ENCODE measurements around the gene LENG9.
A peak's percentile ranks its signal among the peaks of the same experiment; 100 is the strongest.
"Not testable (repeated sequence)": the region's sequence is repeated elsewhere in the genome, so short reads cannot be mapped to it uniquely, and the experiment has no call there.

Gene LENG9

DNA sequence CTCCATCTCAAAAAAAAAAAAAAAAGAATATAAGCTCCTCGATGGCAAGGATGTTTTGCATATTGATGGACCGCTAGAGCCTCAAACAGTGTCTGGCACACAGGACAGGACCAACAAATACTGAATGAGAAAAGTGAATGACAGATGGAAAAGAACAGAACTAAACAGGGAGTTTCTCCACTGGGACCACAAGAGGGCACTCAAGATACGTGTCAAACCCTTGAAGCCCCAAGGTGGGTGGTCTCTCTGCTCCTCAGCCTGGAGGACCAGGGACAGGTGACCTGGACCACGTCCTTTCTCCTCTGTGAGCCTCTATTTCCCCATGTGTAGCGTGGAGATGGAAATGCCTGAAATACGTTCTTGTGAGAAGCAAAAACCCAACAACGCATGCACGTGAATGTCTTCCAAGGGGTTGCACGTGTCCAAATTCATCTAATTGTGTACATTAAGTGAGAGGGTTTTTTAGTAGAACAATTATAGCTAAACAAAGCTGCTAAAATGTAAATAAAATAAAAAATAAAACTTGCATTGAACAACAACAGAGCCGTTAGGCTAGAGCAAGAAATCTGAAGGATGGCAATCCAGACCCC is 15.2 kb upstream of the LENG9 start:
- DNase-seq (ENCODE audit: low spot score), result peak; percentile 31

DNA sequence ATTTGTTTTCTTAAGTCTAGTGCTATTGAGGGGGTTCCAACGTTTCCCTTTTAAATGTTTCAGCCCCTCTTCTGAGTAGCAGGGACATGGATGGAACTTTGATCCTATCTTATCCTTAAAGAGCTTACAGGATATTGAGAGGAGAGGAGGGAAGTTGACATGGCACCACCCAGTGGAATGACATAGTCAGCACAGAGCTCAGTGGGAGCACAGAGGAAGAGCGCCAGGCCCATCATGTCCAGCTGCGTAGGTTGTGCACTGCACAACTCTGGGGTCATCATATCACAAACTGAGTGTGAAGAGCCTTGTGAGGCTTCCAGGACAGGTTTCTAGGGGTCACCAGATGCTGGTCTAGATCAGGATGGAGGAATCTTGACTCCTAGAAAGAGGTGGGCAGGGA is 14.1 kb upstream of the LENG9 start:
- no peak for DNase-seq (ENCODE audit: low spot score)

DNA sequence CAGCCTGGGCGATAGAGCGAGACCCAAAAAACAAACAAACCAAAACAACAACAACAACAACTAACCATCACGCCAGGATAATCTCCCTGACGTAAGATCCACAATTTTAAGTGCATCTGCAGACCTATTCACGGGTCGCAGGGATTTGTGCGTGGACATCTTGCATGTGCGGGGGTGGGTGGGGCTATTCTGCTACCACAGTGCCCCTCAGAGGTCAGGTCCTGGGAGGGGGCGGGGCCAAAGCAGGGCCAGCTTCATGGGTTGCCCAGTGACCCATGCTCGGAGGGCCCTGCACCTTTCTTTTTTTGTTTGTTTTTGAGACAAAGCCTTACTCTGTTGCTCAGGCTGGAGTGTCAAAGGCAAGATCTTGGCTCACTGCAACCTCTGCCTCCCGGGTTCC is 12.1 kb upstream of the LENG9 start:
- DNase-seq (ENCODE audit: low spot score), result no peak

DNA sequence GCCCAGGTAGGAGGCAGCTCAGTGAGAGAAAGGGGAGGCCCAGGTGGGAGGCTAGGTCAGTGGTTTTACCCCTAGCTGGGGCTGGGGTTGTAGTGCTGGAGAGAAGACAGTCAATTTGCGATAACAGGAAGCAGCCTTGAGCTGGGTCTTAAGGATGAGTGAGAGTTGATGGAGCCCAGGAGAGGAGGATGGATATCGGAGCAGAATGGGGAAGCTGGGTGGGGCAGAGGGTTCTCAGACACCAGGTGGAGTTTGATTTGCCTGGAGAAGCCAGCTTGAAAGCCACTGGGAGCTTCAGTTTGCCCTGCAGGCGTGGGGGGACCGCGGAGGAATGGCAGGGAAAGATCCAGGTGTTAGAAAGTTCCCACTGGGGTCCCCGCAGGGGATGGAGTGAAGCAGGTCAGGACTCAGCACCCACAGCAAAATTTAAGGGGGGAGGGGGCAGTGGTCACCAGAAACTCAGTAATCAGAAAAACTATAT is 10.4 kb upstream of the LENG9 start:
- no peak for DNase-seq (ENCODE audit: low spot score)

DNA sequence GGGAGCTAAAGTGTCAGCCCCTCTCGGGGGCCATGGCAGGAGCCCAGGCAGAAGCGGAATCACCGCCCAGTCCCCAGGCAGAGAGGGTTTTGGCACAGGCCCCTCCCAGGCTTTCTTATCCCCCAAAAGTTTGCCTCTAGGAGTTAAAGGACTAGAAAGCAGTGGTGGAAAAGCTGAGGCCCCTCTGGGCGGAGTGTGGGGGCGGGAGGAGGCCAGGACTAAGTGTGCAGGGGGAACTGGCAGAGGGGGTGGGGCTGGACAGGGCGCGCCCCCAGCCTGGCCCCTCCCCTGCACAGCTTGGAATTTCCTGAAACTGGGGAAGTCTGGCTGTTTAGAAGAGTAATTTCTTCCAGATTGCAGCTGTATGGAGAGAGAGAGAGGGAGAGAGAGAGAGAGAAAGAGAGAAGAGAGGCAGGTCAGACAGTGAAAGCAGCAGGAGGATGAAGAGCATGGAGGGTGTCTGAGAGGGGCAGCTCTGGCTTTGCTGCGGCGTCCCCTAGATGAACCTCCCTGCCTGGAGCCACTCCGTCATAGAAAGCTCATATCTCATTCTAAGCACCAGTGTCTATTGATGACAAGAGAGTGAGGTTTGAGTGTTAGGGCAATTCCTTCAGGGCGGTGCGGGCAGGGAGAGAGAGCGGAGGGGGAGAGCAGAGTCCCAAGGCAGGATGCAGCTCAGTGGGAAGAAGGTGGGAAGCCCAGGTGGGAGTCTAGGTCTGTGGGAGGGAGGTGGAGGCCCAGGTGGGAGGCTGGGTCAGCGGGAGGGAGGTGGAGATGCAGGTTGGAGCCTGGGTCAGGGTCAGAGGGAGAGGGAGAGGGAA is 9.7 kb upstream of the LENG9 start, which contains the start of gene CDC42EP5:
TSS of gene CDC42EP5 (minus strand) at position 226 of the 821 bp plus-strand sequence. CDS start 7,749 bp downstream, outside the sequence.
- DNase-seq (ENCODE audit: low spot score), result no peak

DNA sequence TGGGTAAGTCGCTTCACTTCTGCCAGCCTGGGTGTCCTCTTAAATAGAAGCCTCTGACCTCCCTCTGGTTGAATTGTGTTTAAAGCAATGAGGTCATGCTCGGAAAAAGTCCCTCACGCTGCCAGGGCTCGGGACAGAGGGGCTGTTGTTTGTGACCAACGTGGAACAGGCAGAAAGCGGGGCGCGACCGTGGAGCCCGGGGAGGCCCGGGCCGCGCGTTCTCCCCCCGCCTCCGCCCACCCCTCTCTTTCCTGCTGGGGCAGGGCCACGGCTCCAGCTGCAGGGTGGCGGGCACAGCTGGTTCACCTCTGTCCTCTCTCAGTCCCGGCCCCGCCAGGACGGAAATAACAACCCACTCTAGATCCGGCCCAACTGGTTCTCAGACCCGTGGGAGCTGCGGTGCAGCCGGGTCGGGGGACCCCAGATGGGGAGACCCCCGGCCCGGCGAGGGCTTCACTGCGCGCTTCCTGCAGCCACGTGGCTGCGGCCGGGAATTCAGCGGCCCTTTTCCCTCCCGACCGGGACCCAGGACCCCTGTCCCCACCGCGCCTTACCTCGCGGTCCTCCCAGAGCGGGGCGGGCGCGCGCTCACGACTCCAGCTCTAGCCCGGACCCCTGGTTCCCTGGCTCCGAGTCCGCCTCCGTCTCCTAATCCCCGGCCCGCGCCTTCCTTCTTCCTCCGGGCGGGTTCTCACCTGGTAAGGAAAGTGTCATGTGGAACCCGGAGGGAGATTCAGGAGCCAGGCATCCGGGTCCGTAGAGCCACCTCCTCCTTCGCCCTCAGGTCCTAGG is 7.6 kb upstream of the LENG9 start:
- no peak for DNase-seq (ENCODE audit: low spot score)

DNA sequence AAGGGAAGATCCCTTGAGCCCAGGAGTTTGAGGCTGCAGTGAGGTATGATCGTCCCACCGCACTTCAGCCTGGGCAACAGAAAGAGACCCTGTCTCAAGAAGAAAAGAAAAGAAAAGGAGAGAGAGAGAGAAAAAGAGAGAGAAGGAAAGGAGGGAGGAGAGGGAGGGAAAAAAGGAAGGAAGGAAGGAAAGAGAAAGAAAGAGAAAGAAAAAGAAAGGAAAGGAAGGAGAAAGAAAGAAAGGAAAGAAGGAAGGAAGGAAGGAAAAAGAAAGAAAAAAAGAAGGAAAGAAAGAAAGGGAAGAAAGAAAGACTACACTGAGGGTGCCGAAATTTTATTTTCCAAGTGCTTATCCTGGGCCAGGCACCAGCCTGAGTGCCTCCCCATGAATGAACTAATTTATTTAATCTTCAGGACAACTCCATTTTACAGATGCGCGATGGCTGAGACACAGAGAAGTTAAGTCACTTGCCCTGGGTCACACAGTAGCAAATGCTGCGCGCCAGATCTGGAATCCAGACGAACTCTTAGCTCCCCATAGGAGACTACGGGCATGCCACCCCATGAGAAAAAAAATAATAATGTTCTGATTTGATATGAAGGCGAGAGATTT is 6.8 kb upstream of the LENG9 start:
- DNase-seq (ENCODE audit: low spot score), result no peak

DNA sequence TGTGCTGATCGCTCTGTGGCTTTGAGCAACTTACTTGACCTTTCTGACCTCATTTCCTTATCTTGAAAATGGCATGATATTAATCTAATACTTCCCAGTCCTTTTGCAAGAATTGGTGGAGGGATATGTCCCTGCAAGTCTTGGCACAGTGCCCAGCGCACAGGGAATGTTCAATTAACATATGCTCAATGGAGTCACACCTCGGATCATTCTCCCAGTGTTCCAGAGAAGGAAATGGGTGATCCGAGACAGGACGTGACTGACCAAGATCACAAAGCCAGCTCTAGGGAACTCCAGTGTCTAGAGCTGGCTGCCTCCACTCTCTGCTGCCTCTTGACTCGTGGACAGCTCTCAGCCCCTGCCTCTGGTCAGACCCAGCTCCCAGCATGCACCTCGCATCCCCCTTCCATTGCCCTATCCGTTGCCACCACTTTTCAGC is 5.9 kb upstream of the LENG9 start:
- DNase-seq (ENCODE audit: low spot score), result no peak

DNA sequence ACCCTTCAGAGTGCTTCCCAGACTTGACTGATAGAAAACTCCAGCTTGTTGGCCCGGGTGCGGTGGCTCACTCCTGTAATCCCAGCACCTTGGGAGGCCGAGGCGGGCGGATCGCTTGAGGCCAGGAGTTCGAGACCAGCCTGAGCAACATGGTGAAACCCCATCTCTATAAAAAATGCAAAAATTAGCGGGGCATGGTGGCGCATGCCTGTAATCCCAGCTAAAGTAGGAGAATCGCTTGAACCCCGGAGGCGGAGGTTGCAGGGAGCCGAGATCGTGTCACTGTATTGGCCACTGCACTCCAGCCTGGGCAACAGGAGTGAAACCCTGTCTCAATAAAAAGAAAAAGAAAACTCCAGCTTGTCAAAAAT is 2.5 kb upstream of the LENG9 start:
- not testable (repeated sequence) for DNase-seq (ENCODE audit: low spot score)

DNA sequence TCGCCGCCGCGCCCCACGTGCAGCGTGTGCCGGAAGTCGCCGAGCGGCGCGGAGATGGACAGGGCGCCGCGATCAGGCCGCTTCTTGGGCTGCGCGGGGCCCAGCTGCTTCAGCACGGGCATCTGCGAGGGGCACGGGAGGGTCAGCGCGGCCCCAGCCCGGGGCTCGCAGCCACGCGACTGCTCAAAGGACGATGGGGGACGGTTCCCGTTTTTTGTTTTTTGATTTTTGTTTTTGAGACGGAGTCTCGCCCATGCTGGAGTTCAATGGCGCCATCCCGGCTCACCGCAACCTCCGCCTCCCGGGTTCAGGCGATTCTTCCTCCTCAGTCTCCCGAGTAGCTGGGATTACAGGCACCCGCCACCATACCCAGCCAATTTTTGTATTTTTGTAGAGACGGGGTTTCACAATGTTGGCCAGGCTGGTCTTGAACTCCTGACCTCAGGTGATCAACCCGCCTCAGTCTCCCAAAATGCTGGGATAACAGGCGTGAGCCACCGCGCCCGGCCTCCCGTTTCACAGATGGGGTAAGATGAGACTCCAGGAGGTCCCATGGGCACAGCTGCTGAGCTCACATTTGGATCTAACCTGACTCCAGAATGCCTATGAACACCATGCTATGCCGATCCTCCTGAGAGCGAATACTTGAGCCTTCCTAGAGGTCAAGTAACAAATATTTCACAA is 2.0 kb upstream of the LENG9 start:
- DNase-seq (ENCODE audit: low spot score), result no peak

DNA sequence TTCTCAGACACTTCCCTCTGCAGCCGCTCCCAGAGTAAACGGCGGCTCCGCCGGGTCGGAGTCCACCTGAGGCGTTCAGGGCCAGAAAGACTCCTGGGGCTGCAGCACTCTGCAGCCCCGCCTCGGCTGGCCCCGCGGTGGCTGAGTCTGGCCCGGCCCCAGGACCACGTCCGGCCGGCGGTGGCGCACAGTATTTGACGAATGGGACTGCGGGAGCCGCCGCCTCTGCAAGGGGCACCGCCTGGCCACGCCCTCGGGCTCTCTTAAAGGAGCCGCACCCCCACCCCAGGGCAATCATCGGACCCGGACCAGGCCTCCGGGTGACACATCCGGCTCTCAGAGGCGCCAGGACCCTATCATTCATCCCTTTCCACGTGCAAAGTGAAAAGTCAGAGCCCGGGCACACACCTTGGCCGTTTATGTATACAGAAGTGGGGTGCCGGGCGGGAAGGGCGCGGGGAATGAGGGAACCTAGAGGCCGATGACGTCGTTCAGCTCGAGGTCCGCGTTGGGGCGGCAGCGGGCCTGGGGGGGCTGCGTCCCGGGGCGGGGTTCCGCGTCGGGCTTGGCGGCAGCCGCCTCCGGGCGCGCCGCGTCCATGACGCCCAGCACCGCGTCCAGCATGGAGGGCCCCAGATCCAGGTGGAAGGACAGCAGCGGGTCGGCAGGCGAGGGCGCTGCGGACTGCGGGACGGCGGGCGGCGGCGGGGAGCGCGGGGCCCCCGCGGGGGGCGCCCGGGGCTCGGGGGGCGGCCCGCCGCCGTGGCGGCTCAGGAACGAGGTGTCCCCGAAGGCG is 1.2 kb upstream of the LENG9 start:
- peak; percentile 88 for DNase-seq (ENCODE audit: low spot score)

DNA sequence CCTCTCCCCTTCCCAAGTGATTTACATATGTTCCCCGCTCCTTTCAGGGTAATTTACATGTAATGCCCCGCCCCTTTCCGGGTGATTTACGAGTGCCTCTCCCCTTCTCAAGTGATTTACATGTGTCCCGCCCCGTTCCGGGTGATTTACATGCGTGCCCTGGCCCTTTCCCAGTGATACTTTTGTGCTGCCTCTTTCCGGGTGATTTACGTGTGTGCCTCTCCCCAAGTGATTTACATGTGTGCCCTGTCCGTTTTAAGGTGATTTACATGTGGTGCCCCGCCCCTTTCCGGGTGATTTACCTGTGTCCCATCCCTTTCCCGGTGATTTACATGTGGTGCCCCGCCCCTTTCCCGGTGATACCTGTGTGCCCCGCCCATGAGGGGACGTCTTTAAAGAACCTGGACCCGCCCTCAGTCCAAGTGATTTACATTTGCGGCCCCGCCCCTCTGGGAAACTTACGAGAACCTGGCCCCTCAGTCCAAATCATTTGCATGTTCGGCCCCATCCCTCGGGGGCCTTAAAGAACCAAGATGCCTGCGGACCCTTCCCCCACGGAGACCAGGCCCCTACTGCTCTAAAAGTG is 559 bp upstream of the LENG9 start:
- peak; percentile 88 for DNase-seq (ENCODE audit: low spot score)

DNA sequence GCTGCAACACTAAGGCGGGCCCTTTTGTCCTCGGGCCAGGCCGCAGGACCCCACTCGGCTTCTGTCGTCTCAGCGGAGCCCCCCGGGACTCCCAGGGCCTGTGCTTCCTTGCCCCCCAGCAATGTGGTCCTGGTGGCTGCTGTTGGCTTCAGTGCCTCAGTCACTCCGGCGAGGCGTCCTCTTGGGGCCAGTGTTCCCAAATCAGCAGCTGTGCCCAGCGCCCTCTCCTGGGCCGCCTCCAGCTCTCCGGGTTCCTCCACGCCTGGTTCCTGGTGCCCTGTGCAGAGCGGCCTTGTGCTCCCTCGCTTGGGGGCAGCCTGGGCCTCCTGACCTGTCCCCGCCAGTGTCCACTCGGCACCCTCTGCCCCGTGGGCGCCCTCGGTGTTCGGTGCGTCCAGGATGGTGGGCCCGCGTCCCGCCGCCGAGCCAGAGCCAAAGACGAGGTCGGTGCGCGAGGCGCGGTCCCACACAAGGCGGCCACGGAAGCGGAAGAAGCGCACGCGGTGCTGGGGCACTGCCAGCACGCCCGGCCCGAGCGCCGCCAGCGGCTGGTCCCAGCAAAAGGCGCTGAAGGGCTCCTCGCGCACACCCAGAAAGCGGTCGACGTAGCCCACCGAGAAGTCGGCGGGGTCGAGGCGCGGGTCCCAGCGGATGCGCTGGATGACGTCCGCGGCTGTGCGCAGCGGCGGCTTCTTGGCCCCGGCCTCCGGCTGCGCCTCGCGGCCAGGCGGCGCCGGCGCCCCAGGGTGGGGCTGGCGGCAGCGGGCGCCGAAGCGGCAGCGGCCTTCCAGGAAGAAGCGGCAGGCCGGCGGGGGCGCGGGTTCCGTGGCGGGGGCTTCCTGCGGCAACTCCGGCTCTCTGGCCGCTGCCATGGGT is 685 bp downstream of the LENG9 start:
- DNase-seq (ENCODE audit: low spot score), result peak; percentile 54

DNA sequence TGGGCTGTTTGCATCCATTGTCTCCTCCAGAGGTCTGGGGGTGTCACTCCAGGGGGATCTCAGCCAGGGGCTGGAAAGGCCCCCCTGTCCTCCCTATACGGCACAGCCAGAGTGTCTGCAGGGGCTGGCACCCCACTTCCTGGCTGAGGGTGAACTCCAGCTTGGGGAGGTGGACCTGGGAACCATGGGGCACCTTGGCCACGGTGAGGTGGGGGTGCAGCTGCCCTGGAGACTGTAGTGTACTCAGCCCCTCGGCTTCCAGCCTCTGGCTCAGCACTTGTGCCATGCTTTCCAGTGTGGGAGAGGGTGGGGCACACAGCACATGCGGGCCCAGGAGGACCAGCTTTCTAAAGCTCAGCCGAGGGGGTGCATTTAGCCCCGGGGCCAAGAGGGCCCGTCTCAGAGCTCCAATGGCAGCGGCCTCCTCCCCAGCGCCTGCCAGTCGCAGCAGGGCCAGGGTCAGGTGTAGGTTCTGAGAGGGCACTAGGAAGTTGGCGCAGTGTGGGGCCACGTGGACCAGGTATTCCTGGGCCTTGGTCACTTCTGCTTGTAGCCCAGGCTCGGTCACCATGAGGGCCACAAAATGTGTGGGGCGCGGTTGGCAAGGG is 1.4 kb downstream of the LENG9 start:
- no peak for DNase-seq (ENCODE audit: low spot score)

DNA sequence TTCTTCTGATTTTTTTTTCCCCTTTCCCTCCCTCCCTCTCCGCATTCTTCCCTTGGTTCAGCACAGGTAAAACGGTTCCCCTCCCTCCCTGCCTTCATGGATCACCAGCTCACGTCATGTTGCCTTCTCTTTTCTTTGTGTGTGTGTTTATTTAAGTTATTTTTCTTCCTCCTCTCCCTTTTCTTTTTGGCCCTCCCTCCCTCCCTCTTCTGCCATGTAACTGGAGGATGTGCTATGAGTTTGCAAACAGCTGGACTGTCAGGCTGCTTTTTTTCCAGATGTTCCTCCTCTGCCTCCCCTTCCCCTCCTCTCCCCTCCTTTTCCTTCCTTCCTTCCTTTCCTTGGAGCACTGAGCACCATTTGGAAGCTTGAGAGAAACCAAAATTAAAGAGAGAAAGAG is 2.0 kb downstream of the LENG9 start:
- DNase-seq (ENCODE audit: low spot score), result no peak

DNA sequence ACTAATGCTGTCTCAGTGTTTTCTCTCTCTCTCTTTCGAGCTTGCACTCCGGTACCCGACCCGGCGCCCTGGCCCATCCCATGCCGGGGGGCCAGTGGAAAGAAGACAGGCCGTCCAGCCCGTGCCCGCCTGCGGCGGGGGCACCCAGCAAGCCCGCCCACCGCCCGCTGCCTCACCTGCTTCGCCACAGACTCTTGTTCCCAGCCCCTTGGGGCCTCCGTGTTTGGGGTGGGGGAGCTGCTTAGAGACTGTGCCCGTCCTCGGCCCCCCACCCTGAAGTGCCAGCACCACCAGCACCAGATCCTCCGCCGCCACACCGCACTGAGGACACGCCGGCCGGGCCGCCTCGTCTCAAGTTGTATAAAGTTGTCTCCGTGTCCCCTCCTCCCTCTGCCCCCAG is 2.4 kb downstream of the LENG9 start:
- DNase-seq (ENCODE audit: low spot score), result no peak

DNA sequence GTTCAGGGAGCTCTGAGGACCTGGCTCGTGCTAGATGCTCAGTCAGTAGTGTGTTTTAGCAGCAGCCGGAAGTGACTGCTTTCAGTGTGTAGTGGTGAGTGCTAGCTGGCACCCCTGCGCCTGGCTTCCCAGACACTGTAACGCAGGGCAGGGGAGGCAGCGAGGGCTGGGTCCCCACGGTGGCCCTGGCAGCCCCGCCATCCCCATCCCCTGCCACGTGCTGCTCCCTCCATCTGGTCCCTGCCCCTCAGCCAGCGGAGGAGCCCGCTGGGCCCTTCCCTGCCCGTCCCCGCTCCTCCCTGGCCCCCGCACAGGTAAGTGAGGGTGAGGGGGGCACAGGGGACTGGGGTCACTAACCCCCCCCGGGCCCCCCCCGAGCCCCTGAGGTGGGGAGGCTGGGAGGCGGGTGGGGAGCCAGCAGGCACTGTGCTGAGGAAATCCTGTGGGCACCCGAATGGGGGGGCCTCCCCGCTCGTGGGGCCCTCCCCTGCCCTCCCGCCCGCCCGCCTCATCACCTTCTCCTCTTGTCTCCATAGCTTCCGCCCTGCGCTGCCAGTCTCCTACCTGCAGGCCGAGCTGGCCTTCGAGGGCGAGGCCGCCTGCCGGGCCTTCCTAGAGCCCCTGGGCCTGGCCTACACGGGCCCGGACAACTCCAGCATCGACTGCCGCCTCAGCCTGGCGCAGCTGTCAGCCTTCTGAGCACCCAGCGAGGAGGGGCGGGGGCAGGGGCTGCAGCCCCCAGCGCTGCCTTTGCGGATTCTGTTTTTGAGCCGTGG is 3.2 kb downstream of the LENG9 start:
- no peak for DNase-seq (ENCODE audit: low spot score)
